ENCODE measurements around the gene DEFB110.

The DEFB110 gene

GRCh38 chr6:50021894-50022293 lies at the start of gene DEFB110:
DEFB110 (minus strand) TSS chr6:50021994; CDS start chr6:50021935, 59 bp downstream.
- DNase-seq: no peak

GRCh38 chr6:50070101-50070500 lies 48.3 kb upstream of the DEFB110 start:
- no peak for DNase-seq

- DNase-seq: no peak
These were observed 40.3 kb upstream of the DEFB110 start for GRCh38 chr6:50062051-50062450.

- no peak for DNase-seq
These were observed 34.4 kb upstream of the DEFB110 start for GRCh38 chr6:50056242-50056641.

GRCh38 chr6:50049829-50050228 lies 28.0 kb upstream of the DEFB110 start, which contains the start of gene DEFB112:
DEFB112 (minus strand) TSS chr6:50049929; CDS start chr6:50049869, 60 bp downstream.
- DNase-seq: no peak

- DNase-seq: no peak
These were observed 25.2 kb upstream of the DEFB110 start for GRCh38 chr6:50047026-50047425.

- DNase-seq: no peak
These were observed 9.2 kb upstream of the DEFB110 start for GRCh38 chr6:50030777-50031562.

GRCh38 chr6:50030350-50030749 lies 8.6 kb upstream of the DEFB110 start:
- DNase-seq: no peak

- no peak for DNase-seq
These were observed 3.5 kb upstream of the DEFB110 start for GRCh38 chr6:50025258-50025657.

- no peak for DNase-seq
These were observed 14.0 kb downstream of the DEFB110 start for GRCh38 chr6:50007819-50008218.

GRCh38 chr6:50003139-50003538 lies 18.7 kb downstream of the DEFB110 start:
- DNase-seq: no peak

GRCh38 chr6:49995278-49995677 lies 26.5 kb downstream of the DEFB110 start:
- DNase-seq: no peak

GRCh38 chr6:49988900-49989299 lies 32.9 kb downstream of the DEFB110 start:
- DNase-seq: no peak

GRCh38 chr6:49987749-49988148 lies 34.0 kb downstream of the DEFB110 start:
- no peak for DNase-seq

- DNase-seq: no peak
These were observed 35.2 kb downstream of the DEFB110 start for GRCh38 chr6:49986551-49986950.

- no peak for DNase-seq
These were observed 39.7 kb downstream of the DEFB110 start for GRCh38 chr6:49982046-49982445.

- no peak for DNase-seq
These were observed 40.9 kb downstream of the DEFB110 start for GRCh38 chr6:49980898-49981297.

GRCh38 chr6:49979584-49979983 lies 42.2 kb downstream of the DEFB110 start:
- no peak for DNase-seq

- no peak for DNase-seq
These were observed 43.2 kb downstream of the DEFB110 start for GRCh38 chr6:49978332-49979226.

- no peak for DNase-seq
These were observed 52.2 kb downstream of the DEFB110 start, which contains the start of gene DEFB113 for GRCh38 chr6:49969605-49970004. DEFB113 (minus strand) TSS chr6:49969625; CDS start chr6:49969625, 0 bp downstream.

Data from CD4-positive, alpha-beta T cell treated with Interleukin-10 for 1 hour (primary cell).